ENCODE data around the gene MYO1F.

DNA sequence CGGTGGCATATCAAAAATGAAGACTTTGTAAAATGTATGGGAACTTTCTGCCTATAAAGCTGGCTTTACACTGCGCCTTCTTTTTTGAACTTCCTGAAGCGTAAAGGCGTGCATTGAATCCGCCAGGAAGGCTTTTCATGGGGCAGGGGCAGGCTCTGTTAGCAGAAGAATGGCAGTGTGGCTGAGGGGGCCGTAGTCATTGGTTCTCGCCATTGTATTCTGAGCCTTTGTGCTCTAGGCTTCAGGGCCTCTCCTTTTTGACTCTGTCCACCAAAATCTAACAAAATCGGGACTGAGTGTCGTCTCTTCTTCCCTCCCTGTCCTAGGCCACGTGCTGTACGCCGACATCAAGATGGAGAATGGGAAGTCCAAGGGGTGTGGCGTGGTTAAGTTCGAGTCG lies 88.9 kb downstream of the MYO1F start:
- TF ChIP-seq, protein P1, sequence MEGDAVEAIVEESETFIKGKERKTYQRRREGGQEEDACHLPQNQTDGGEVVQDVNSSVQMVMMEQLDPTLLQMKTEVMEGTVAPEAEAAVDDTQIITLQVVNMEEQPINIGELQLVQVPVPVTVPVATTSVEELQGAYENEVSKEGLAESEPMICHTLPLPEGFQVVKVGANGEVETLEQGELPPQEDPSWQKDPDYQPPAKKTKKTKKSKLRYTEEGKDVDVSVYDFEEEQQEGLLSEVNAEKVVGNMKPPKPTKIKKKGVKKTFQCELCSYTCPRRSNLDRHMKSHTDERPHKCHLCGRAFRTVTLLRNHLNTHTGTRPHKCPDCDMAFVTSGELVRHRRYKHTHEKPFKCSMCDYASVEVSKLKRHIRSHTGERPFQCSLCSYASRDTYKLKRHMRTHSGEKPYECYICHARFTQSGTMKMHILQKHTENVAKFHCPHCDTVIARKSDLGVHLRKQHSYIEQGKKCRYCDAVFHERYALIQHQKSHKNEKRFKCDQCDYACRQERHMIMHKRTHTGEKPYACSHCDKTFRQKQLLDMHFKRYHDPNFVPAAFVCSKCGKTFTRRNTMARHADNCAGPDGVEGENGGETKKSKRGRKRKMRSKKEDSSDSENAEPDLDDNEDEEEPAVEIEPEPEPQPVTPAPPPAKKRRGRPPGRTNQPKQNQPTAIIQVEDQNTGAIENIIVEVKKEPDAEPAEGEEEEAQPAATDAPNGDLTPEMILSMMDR (IDR thresholded peaks at IDR 0.05) = no peak
- TF ChIP-seq POLR2A (IDR thresholded peaks at IDR 0.05) = no peak
